ENCODE data around the gene PANK4.

DNA sequence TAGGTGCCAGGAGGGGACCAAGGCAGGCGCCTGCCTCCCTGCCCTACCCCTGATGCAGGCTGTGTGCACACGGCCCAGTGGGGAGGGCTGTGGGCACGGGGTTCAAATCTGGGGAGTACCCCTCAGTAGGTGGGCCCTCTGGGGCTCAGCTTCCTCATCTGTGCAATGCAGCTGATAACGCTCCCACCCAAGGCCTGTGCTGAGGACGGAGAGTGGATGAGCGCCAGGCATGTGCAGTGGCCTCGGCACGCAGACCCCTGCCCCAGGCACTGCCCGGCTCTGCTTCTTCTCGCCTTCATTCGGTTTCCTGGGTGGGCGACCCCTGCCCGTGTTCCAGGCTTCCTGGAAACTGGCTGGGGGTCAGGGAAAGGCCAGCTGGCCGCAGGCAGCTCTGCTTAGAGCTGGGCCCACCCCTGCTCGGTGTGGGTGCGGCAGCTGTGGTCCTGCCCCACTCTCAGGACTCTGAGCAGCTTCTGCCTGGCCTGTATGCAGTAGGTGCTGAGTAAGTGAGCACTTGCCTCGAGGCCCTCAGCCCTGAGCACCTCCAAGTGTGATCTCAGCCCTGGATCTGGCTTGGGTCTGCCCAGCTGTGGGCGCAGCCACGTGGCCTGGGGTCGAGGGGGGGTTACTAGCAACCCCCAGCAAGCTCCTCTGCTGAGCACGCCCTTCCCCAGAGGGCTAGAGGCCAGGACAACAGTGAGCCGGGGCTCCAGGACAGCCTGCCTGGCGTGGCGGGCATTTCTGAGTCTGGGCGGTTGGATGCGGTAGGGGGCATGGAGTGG, 17.9 kb upstream of the PANK4 start:
- TF ChIP-seq, protein P1, sequence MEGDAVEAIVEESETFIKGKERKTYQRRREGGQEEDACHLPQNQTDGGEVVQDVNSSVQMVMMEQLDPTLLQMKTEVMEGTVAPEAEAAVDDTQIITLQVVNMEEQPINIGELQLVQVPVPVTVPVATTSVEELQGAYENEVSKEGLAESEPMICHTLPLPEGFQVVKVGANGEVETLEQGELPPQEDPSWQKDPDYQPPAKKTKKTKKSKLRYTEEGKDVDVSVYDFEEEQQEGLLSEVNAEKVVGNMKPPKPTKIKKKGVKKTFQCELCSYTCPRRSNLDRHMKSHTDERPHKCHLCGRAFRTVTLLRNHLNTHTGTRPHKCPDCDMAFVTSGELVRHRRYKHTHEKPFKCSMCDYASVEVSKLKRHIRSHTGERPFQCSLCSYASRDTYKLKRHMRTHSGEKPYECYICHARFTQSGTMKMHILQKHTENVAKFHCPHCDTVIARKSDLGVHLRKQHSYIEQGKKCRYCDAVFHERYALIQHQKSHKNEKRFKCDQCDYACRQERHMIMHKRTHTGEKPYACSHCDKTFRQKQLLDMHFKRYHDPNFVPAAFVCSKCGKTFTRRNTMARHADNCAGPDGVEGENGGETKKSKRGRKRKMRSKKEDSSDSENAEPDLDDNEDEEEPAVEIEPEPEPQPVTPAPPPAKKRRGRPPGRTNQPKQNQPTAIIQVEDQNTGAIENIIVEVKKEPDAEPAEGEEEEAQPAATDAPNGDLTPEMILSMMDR (IDR thresholded peaks at IDR 0.05 in 2 of 3, conservative IDR thresholded peaks at IDR 0.05 in 1 of 3; ENCODE audit: control insufficient read depth in 2 of 3, extremely low read depth in 1 of 3, insufficient read depth in 1 of 3, low read depth in 3 of 3, low read length in 3 of 3): no peak
- TF ChIP-seq YY1 (IDR thresholded peaks at IDR 0.05; ENCODE audit: low read depth, low read length): no peak
- TF ChIP-seq EZH2 (IDR thresholded peaks at IDR 0.05; ENCODE audit: borderline replicate concordance, control insufficient read depth, low read depth, low read length): no peak
- TF ChIP-seq PML (IDR thresholded peaks at IDR 0.05; ENCODE audit: low read length): no peak
- no peak for TF ChIP-seq TAF1 (IDR thresholded peaks at IDR 0.05; ENCODE audit: borderline replicate concordance, low read depth, low read length)
- no peak for TF ChIP-seq POLR2AphosphoS5 (IDR thresholded peaks at IDR 0.05; ENCODE audit: low read length)
- no peak for TF ChIP-seq MXI1 (IDR thresholded peaks at IDR 0.05; ENCODE audit: low read depth, low read length)
- no peak for TF ChIP-seq RAD21 (IDR thresholded peaks at IDR 0.05; ENCODE audit: insufficient read depth, low read depth, low read length)
- TF ChIP-seq RCOR1 (conservative IDR thresholded peaks at IDR 0.05; ENCODE audit: low read depth, low read length): no peak
- no peak for TF ChIP-seq NR2C1 (IDR thresholded peaks at IDR 0.05)

Measured in GM12878 (cell line).